ENCODE measurements around the gene PRKCE. TPM values are rescaled to one million over a fixed set of nuclear protein-coding genes. Genes with fewer than 3 reads are reported as not detected.

Gene PRKCE
- total and polyA plus RNA-seq, 2 of the 8 experiments (the other 6 are each of a cell fraction or from before 2014, with no cell fraction given): 0.54 to 2.1 TPM

- TF ChIP-seq SRF (IDR thresholded peaks at IDR 0.05; ENCODE audit: low read depth, low read length): no peak
- TF ChIP-seq EZH2 (IDR thresholded peaks at IDR 0.05; ENCODE audit: low read depth, low read length, severe bottlenecking): no peak
- no peak for TF ChIP-seq JUN (IDR thresholded peaks at IDR 0.05; ENCODE audit: low read depth, low read length)
These were observed 548.7 kb downstream of the PRKCE start (continued) for GRCh38 chr2:46200100-46200690.
